ENCODE results near the gene PRADC1.
"Not testable (repeated sequence)": the region's sequence is repeated elsewhere in the genome, so short reads cannot be mapped to it uniquely, and the experiment has no call there.

Gene PRADC1

GRCh38 chr2:73205611-73206010, 27.4 kb downstream of the PRADC1 start:
- DNase-seq (ENCODE audit: low spot score): no peak
- Histone ChIP-seq H3K18ac (ENCODE audit: low read length) (no peak overlapping the region), H3K27me3 (ENCODE audit: control insufficient read depth in 3 of 3, insufficient read depth in 3 of 3, low read depth in 1 of 3, low read length in 3 of 3) (peaks cover 18 to 80% (median 32%) of the 10 kb centered on the region in 3 experiments), H3K4ac (ENCODE audit: low read length) (no peak overlapping the region), H2BK120ac (ENCODE audit: low read depth, low read length) (no peak overlapping the region), H2BK5ac (ENCODE audit: low read length) (no peak overlapping the region), H2BK15ac (ENCODE audit: low read length) (no peak overlapping the region), H3K4me1 (ENCODE audit: control insufficient read depth in 2 of 2, insufficient read depth in 1 of 2, low read depth in 1 of 2, low read length in 2 of 2) (no peaks in the 10 kb centered on the region), H3K14ac (ENCODE audit: low read length) (no peak overlapping the region), H4K91ac (ENCODE audit: low read depth, low read length, poor library complexity) (no peak overlapping the region), H2AFZ (ENCODE audit: low read length) (no peak overlapping the region), H3K4me3 (ENCODE audit: low read length in 2 of 2) (no peak overlapping the region), H4K8ac (ENCODE audit: low read depth, low read length) (no peak overlapping the region), H3K9me3 (replicated peaks in 1 of 2; ENCODE audit: control insufficient read depth in 2 of 2, insufficient read depth in 1 of 2, low read depth in 1 of 2, low read length in 2 of 2) (peaks cover 0 to 10% of the 10 kb centered on the region in 2 donors), H3K27ac (replicated peaks; ENCODE audit: low read length) (no peak overlapping the region), H2BK12ac (ENCODE audit: low read length) (no peak overlapping the region), H3K9ac (ENCODE audit: low read depth, low read length, poor library complexity) (no peak overlapping the region), H3K4me2 (ENCODE audit: insufficient read depth, low read length, poor library complexity, severe bottlenecking) (no peak overlapping the region), H3K36me3 (replicated peaks in 1 of 2; ENCODE audit: control insufficient read depth in 2 of 2, insufficient read depth in 2 of 2, low read length in 2 of 2) (no peaks in the 10 kb centered on the region), H2AK5ac (ENCODE audit: low read depth, low read length) (no peak overlapping the region), H3K23ac (ENCODE audit: low read depth, low read length, poor library complexity) (no peak overlapping the region), H3K79me1 (ENCODE audit: low read depth, low read length) (no peaks in the 10 kb centered on the region)
- no CpG with 5 or more reads among the region's 6 CpGs for WGBS, 2 donors (ENCODE audit: extremely low coverage in 2 of 2, insufficient read length in 2 of 2, insufficient replicate concordance in 1 of 2)

GRCh38 chr2:73203055-73203681, 29.9 kb downstream of the PRADC1 start:
- H2BK120ac ChIP-seq (ENCODE audit: low read depth, low read length): peak overlapping the region; percentile 61
- H2BK5ac ChIP-seq (ENCODE audit: low read length): no peak overlapping the region
- no peak for DNase-seq (ENCODE audit: low spot score)
- no peak overlapping the region for H4K91ac ChIP-seq (ENCODE audit: low read depth, low read length, poor library complexity)
- no peaks in the 10 kb centered on the region for H3K4me1 ChIP-seq (ENCODE audit: control insufficient read depth in 2 of 2, insufficient read depth in 1 of 2, low read depth in 1 of 2, low read length in 2 of 2)
- H3K9ac ChIP-seq (ENCODE audit: low read depth, low read length, poor library complexity): peak overlapping the region; percentile 60
- H3K18ac ChIP-seq (ENCODE audit: low read length): peak overlapping the region; percentile 76
- H3K23ac ChIP-seq (ENCODE audit: low read depth, low read length, poor library complexity): peak overlapping the region; percentile 34
- no peak overlapping the region for H3K4ac ChIP-seq (ENCODE audit: low read length)
- H3K27me3 ChIP-seq (ENCODE audit: control insufficient read depth in 3 of 3, insufficient read depth in 3 of 3, low read depth in 1 of 3, low read length in 3 of 3): peaks cover 18 to 73% (median 32%) of the 10 kb centered on the region in 3 experiments
- no peak overlapping the region for H4K8ac ChIP-seq (ENCODE audit: low read depth, low read length)
- peak overlapping the region in 1 of 2 donors; percentile 46 for H3K4me3 ChIP-seq (ENCODE audit: low read length in 2 of 2)
- peak overlapping the region; percentile 81 for H2AFZ ChIP-seq (ENCODE audit: low read length)
- no peak overlapping the region for H2AK5ac ChIP-seq (ENCODE audit: low read depth, low read length)
- no CpG with 5 or more reads among the region's 44 CpGs for WGBS, 2 donors (ENCODE audit: extremely low coverage in 2 of 2, insufficient read length in 2 of 2, insufficient replicate concordance in 1 of 2)
- H3K36me3 ChIP-seq (replicated peaks in 1 of 2; ENCODE audit: control insufficient read depth in 2 of 2, insufficient read depth in 2 of 2, low read length in 2 of 2): no peaks in the 10 kb centered on the region
- no peak overlapping the region for H2BK12ac ChIP-seq (ENCODE audit: low read length)
- no peaks in the 10 kb centered on the region for H3K79me1 ChIP-seq (ENCODE audit: low read depth, low read length)
- H3K27ac ChIP-seq (replicated peaks; ENCODE audit: low read length): no peak overlapping the region
- peaks cover 0 to 10% of the 10 kb centered on the region in 2 donors for H3K9me3 ChIP-seq (replicated peaks in 1 of 2; ENCODE audit: control insufficient read depth in 2 of 2, insufficient read depth in 1 of 2, low read depth in 1 of 2, low read length in 2 of 2)
- peak overlapping the region; percentile 71 for H3K14ac ChIP-seq (ENCODE audit: low read length)
- peak overlapping the region; percentile 62 for H3K4me2 ChIP-seq (ENCODE audit: insufficient read depth, low read length, poor library complexity, severe bottlenecking)
- no peak overlapping the region for H2BK15ac ChIP-seq (ENCODE audit: low read length)

GRCh38 chr2:73202156-73203054, 30.6 kb downstream of the PRADC1 start, which contains the start of gene NOTO:
TSS of gene NOTO (plus strand) at chr2:73202574. CDS start at chr2:73202667, 93 bp downstream.
- Histone ChIP-seq H3K4me2 (ENCODE audit: insufficient read depth, low read length, poor library complexity, severe bottlenecking) (peak within 1 kb of the TSS; percentile 62), H3K4me3 (ENCODE audit: low read length in 2 of 2) (peak within 1 kb of the TSS in 1 of 2 donors; percentile 46), H3K18ac (ENCODE audit: low read length) (peak within 1 kb of the TSS; percentile 89), H3K27ac (replicated peaks; ENCODE audit: low read length) (no peak within 1 kb of the TSS), H2BK12ac (ENCODE audit: low read length) (no peak within 1 kb of the TSS), H2AFZ (ENCODE audit: low read length) (peak within 1 kb of the TSS; percentile 81), H3K27me3 (ENCODE audit: control insufficient read depth in 3 of 3, insufficient read depth in 3 of 3, low read depth in 1 of 3, low read length in 3 of 3) (peaks cover 18 to 74% (median 32%) of the 10 kb centered on the region in 3 experiments), H3K4me1 (ENCODE audit: control insufficient read depth in 2 of 2, insufficient read depth in 1 of 2, low read depth in 1 of 2, low read length in 2 of 2) (no peaks in the 10 kb centered on the region), H3K9ac (ENCODE audit: low read depth, low read length, poor library complexity) (peak within 1 kb of the TSS; percentile 60), H3K23ac (ENCODE audit: low read depth, low read length, poor library complexity) (peak within 1 kb of the TSS; percentile 55), H3K9me3 (replicated peaks in 1 of 2; ENCODE audit: control insufficient read depth in 2 of 2, insufficient read depth in 1 of 2, low read depth in 1 of 2, low read length in 2 of 2) (peaks cover 0 to 10% of the 10 kb centered on the region in 2 donors), H4K91ac (ENCODE audit: low read depth, low read length, poor library complexity) (no peak within 1 kb of the TSS), H2BK120ac (ENCODE audit: low read depth, low read length) (peak within 1 kb of the TSS; percentile 61), H3K14ac (ENCODE audit: low read length) (peak within 1 kb of the TSS; percentile 82), H3K79me1 (ENCODE audit: low read depth, low read length) (no peaks in the 10 kb centered on the region), H2BK5ac (ENCODE audit: low read length) (no peak within 1 kb of the TSS), H4K8ac (ENCODE audit: low read depth, low read length) (no peak within 1 kb of the TSS), H2BK15ac (ENCODE audit: low read length) (no peak within 1 kb of the TSS), H3K36me3 (replicated peaks in 1 of 2; ENCODE audit: control insufficient read depth in 2 of 2, insufficient read depth in 2 of 2, low read length in 2 of 2) (no peaks in the 10 kb centered on the region), H3K4ac (ENCODE audit: low read length) (no peak within 1 kb of the TSS), H2AK5ac (ENCODE audit: low read depth, low read length) (no peak within 1 kb of the TSS)
- no CpG with 5 or more reads among the region's 87 CpGs for WGBS, 2 donors (ENCODE audit: extremely low coverage in 2 of 2, insufficient read length in 2 of 2, insufficient replicate concordance in 1 of 2)
- no peak for DNase-seq (ENCODE audit: low spot score)

- not testable (repeated sequence) for H2BK120ac ChIP-seq (ENCODE audit: low read depth, low read length); H2AFZ ChIP-seq (ENCODE audit: low read length); H2BK15ac ChIP-seq (ENCODE audit: low read length); H3K4me1 ChIP-seq (ENCODE audit: control insufficient read depth in 2 of 2, insufficient read depth in 1 of 2, low read depth in 1 of 2, low read length in 2 of 2); DNase-seq (ENCODE audit: low spot score); H2BK5ac ChIP-seq (ENCODE audit: low read length); H4K91ac ChIP-seq (ENCODE audit: low read depth, low read length, poor library complexity); H3K9ac ChIP-seq (ENCODE audit: low read depth, low read length, poor library complexity); H2BK12ac ChIP-seq (ENCODE audit: low read length); H3K23ac ChIP-seq (ENCODE audit: low read depth, low read length, poor library complexity); H3K4me3 ChIP-seq (ENCODE audit: low read length in 2 of 2); H3K9me3 ChIP-seq (replicated peaks in 1 of 2; ENCODE audit: control insufficient read depth in 2 of 2, insufficient read depth in 1 of 2, low read depth in 1 of 2, low read length in 2 of 2); H3K36me3 ChIP-seq (replicated peaks in 1 of 2; ENCODE audit: control insufficient read depth in 2 of 2, insufficient read depth in 2 of 2, low read length in 2 of 2); H3K18ac ChIP-seq (ENCODE audit: low read length); H3K79me1 ChIP-seq (ENCODE audit: low read depth, low read length); H3K27ac ChIP-seq (replicated peaks; ENCODE audit: low read length); H2AK5ac ChIP-seq (ENCODE audit: low read depth, low read length); H3K4ac ChIP-seq (ENCODE audit: low read length); H4K8ac ChIP-seq (ENCODE audit: low read depth, low read length); H3K14ac ChIP-seq (ENCODE audit: low read length); H3K4me2 ChIP-seq (ENCODE audit: insufficient read depth, low read length, poor library complexity, severe bottlenecking)
- H3K27me3 ChIP-seq (ENCODE audit: control insufficient read depth in 3 of 3, insufficient read depth in 3 of 3, low read depth in 1 of 3, low read length in 3 of 3): peaks cover 18 to 75% (median 32%) of the 10 kb centered on the region in 3 experiments
- no CpG with 5 or more reads among the region's 10 CpGs for WGBS, 2 donors (ENCODE audit: extremely low coverage in 2 of 2, insufficient read length in 2 of 2, insufficient replicate concordance in 1 of 2)
Measured at GRCh38 chr2:73200281-73200680, 32.8 kb downstream of the PRADC1 start.

Data from neuronal stem cell (in vitro differentiated cells).